ENCODE data around the gene THSD7B. TPM values are rescaled to one million over a fixed set of nuclear protein-coding genes. Genes with fewer than 3 reads are reported as not detected.

Gene THSD7B
- total RNA-seq, 1 donor from 2014 or later = 2.1 TPM

GRCh38 chr2:136863468-136863867, 98.1 kb downstream of the THSD7B start:
- H3K9ac ChIP-seq (ENCODE audit: low read depth in 1 of 3, low read length in 3 of 3) = no peak overlapping the region
- no peaks in the 10 kb centered on the region for H3K27me3 ChIP-seq (ENCODE audit: control insufficient read depth in 3 of 3, insufficient read depth in 3 of 3, low read length in 3 of 3)
- peaks cover 0 to 2% (median 0%) of the 10 kb centered on the region in 3 donors for H3K9me3 ChIP-seq (ENCODE audit: control insufficient read depth in 3 of 3, low read length in 3 of 3)
- H3K4me1 ChIP-seq (ENCODE audit: control insufficient read depth in 3 of 3, insufficient read depth in 3 of 3, low read length in 3 of 3) = no peaks in the 10 kb centered on the region
- H3K36me3 ChIP-seq (ENCODE audit: control insufficient read depth in 3 of 3, insufficient read depth in 3 of 3, low read length in 3 of 3) = no peaks in the 10 kb centered on the region
- no peak overlapping the region for H3K27ac ChIP-seq (ENCODE audit: low read depth, low read length)
- peak overlapping the region in 1 of 3 donors; percentile 19 for H3K4me3 ChIP-seq (ENCODE audit: low read length in 3 of 3)

GRCh38 chr2:136863874-136864273, 98.5 kb downstream of the THSD7B start:
- peaks cover 0 to 2% (median 0%) of the 10 kb centered on the region in 3 donors for H3K9me3 ChIP-seq (ENCODE audit: control insufficient read depth in 3 of 3, low read length in 3 of 3)
- H3K4me3 ChIP-seq (ENCODE audit: low read length in 3 of 3) = peak overlapping the region in 1 of 3 donors; percentile 19
- H3K36me3 ChIP-seq (ENCODE audit: control insufficient read depth in 3 of 3, insufficient read depth in 3 of 3, low read length in 3 of 3) = no peaks in the 10 kb centered on the region
- H3K4me1 ChIP-seq (ENCODE audit: control insufficient read depth in 3 of 3, insufficient read depth in 3 of 3, low read length in 3 of 3) = no peaks in the 10 kb centered on the region
- no peaks in the 10 kb centered on the region for H3K27me3 ChIP-seq (ENCODE audit: control insufficient read depth in 3 of 3, insufficient read depth in 3 of 3, low read length in 3 of 3)
- H3K9ac ChIP-seq (ENCODE audit: low read depth in 1 of 3, low read length in 3 of 3) = no peak overlapping the region
- H3K27ac ChIP-seq (ENCODE audit: low read depth, low read length) = no peak overlapping the region

- Histone ChIP-seq H3K36me3 (ENCODE audit: control insufficient read depth in 3 of 3, insufficient read depth in 3 of 3, low read length in 3 of 3) (no peaks in the 10 kb centered on the region), H3K27ac (ENCODE audit: low read depth, low read length) (no peak overlapping the region), H3K9me3 (ENCODE audit: control insufficient read depth in 3 of 3, low read length in 3 of 3) (no peaks in the 10 kb centered on the region), H3K4me3 (ENCODE audit: low read length in 3 of 3) (no peak overlapping the region), H3K4me1 (ENCODE audit: control insufficient read depth in 3 of 3, insufficient read depth in 3 of 3, low read length in 3 of 3) (no peaks in the 10 kb centered on the region), H3K9ac (ENCODE audit: low read depth in 1 of 3, low read length in 3 of 3) (no peak overlapping the region), H3K27me3 (ENCODE audit: control insufficient read depth in 3 of 3, insufficient read depth in 3 of 3, low read length in 3 of 3) (no peaks in the 10 kb centered on the region)
Measured at GRCh38 chr2:136871424-136871823, 106.1 kb downstream of the THSD7B start.

- Histone ChIP-seq H3K4me3 (ENCODE audit: low read length in 3 of 3) (no peak overlapping the region), H3K36me3 (ENCODE audit: control insufficient read depth in 3 of 3, insufficient read depth in 3 of 3, low read length in 3 of 3) (no peaks in the 10 kb centered on the region)
Measured at GRCh38 chr2:136874258-136874657, 108.9 kb downstream of the THSD7B start.

GRCh38 chr2:136891100-136891499, 125.8 kb downstream of the THSD7B start:
- H3K4me1 ChIP-seq (ENCODE audit: control insufficient read depth in 3 of 3, insufficient read depth in 3 of 3, low read length in 3 of 3) = no peaks in the 10 kb centered on the region
- no peak overlapping the region for H3K27ac ChIP-seq (ENCODE audit: low read depth, low read length)
- no peak overlapping the region for H3K9ac ChIP-seq (ENCODE audit: low read depth in 1 of 3, low read length in 3 of 3)
- H3K36me3 ChIP-seq (ENCODE audit: control insufficient read depth in 3 of 3, insufficient read depth in 3 of 3, low read length in 3 of 3) = no peaks in the 10 kb centered on the region
- H3K4me3 ChIP-seq (ENCODE audit: low read length in 3 of 3) = no peak overlapping the region
- no peaks in the 10 kb centered on the region for H3K27me3 ChIP-seq (ENCODE audit: control insufficient read depth in 3 of 3, insufficient read depth in 3 of 3, low read length in 3 of 3)
- H3K9me3 ChIP-seq (ENCODE audit: control insufficient read depth in 3 of 3, low read length in 3 of 3) = no peaks in the 10 kb centered on the region

More at GRCh38 chr2:136874258-136874657, 108.9 kb downstream of the THSD7B start:
- no peaks in the 10 kb centered on the region for H3K27me3 ChIP-seq (ENCODE audit: control insufficient read depth in 3 of 3, insufficient read depth in 3 of 3, low read length in 3 of 3)
- no peaks in the 10 kb centered on the region for H3K4me1 ChIP-seq (ENCODE audit: control insufficient read depth in 3 of 3, insufficient read depth in 3 of 3, low read length in 3 of 3)
- H3K9me3 ChIP-seq (ENCODE audit: control insufficient read depth in 3 of 3, low read length in 3 of 3) = no peaks in the 10 kb centered on the region
- no peak overlapping the region for H3K27ac ChIP-seq (ENCODE audit: low read depth, low read length)
- no peak overlapping the region for H3K9ac ChIP-seq (ENCODE audit: low read depth in 1 of 3, low read length in 3 of 3)

- no peaks in the 10 kb centered on the region for H3K9me3 ChIP-seq (ENCODE audit: control insufficient read depth in 3 of 3, low read length in 3 of 3)
- no peak overlapping the region for H3K9ac ChIP-seq (ENCODE audit: low read depth in 1 of 3, low read length in 3 of 3)
- H3K4me3 ChIP-seq (ENCODE audit: low read length in 3 of 3) = no peak overlapping the region
- H3K27me3 ChIP-seq (ENCODE audit: control insufficient read depth in 3 of 3, insufficient read depth in 3 of 3, low read length in 3 of 3) = no peaks in the 10 kb centered on the region
- H3K27ac ChIP-seq (ENCODE audit: low read depth, low read length) = no peak overlapping the region
- no peaks in the 10 kb centered on the region for H3K4me1 ChIP-seq (ENCODE audit: control insufficient read depth in 3 of 3, insufficient read depth in 3 of 3, low read length in 3 of 3)
- H3K36me3 ChIP-seq (ENCODE audit: control insufficient read depth in 3 of 3, insufficient read depth in 3 of 3, low read length in 3 of 3) = no peaks in the 10 kb centered on the region
Measured at GRCh38 chr2:136894007-136894634, 128.8 kb downstream of the THSD7B start.

GRCh38 chr2:136901732-136902131, 136.4 kb downstream of the THSD7B start:
- no peaks in the 10 kb centered on the region for H3K36me3 ChIP-seq (ENCODE audit: control insufficient read depth in 3 of 3, insufficient read depth in 3 of 3, low read length in 3 of 3)
- H3K4me1 ChIP-seq (ENCODE audit: control insufficient read depth in 3 of 3, insufficient read depth in 3 of 3, low read length in 3 of 3) = no peaks in the 10 kb centered on the region
- no peaks in the 10 kb centered on the region for H3K9me3 ChIP-seq (ENCODE audit: control insufficient read depth in 3 of 3, low read length in 3 of 3)
- H3K4me3 ChIP-seq (ENCODE audit: low read length in 3 of 3) = no peak overlapping the region
- no peak overlapping the region for H3K9ac ChIP-seq (ENCODE audit: low read depth in 1 of 3, low read length in 3 of 3)
- no peak overlapping the region for H3K27ac ChIP-seq (ENCODE audit: low read depth, low read length)
- H3K27me3 ChIP-seq (ENCODE audit: control insufficient read depth in 3 of 3, insufficient read depth in 3 of 3, low read length in 3 of 3) = no peaks in the 10 kb centered on the region

GRCh38 chr2:136905779-136906178, 140.4 kb downstream of the THSD7B start:
- no peaks in the 10 kb centered on the region for H3K27me3 ChIP-seq (ENCODE audit: control insufficient read depth in 3 of 3, insufficient read depth in 3 of 3, low read length in 3 of 3)
- no peak overlapping the region for H3K27ac ChIP-seq (ENCODE audit: low read depth, low read length)
- H3K36me3 ChIP-seq (ENCODE audit: control insufficient read depth in 3 of 3, insufficient read depth in 3 of 3, low read length in 3 of 3) = no peaks in the 10 kb centered on the region
- H3K9me3 ChIP-seq (ENCODE audit: control insufficient read depth in 3 of 3, low read length in 3 of 3) = no peaks in the 10 kb centered on the region
- no peak overlapping the region for H3K9ac ChIP-seq (ENCODE audit: low read depth in 1 of 3, low read length in 3 of 3)
- H3K4me1 ChIP-seq (ENCODE audit: control insufficient read depth in 3 of 3, insufficient read depth in 3 of 3, low read length in 3 of 3) = no peaks in the 10 kb centered on the region
- no peak overlapping the region for H3K4me3 ChIP-seq (ENCODE audit: low read length in 3 of 3)

GRCh38 chr2:136909777-136910176, 144.4 kb downstream of the THSD7B start:
- no peaks in the 10 kb centered on the region for H3K36me3 ChIP-seq (ENCODE audit: control insufficient read depth in 3 of 3, insufficient read depth in 3 of 3, low read length in 3 of 3)
- no peak overlapping the region for H3K27ac ChIP-seq (ENCODE audit: low read depth, low read length)
- no peaks in the 10 kb centered on the region for H3K9me3 ChIP-seq (ENCODE audit: control insufficient read depth in 3 of 3, low read length in 3 of 3)
- H3K27me3 ChIP-seq (ENCODE audit: control insufficient read depth in 3 of 3, insufficient read depth in 3 of 3, low read length in 3 of 3) = no peaks in the 10 kb centered on the region
- H3K9ac ChIP-seq (ENCODE audit: low read depth in 1 of 3, low read length in 3 of 3) = no peak overlapping the region
- H3K4me1 ChIP-seq (ENCODE audit: control insufficient read depth in 3 of 3, insufficient read depth in 3 of 3, low read length in 3 of 3) = no peaks in the 10 kb centered on the region
- no peak overlapping the region for H3K4me3 ChIP-seq (ENCODE audit: low read length in 3 of 3)

GRCh38 chr2:136916131-136916530, 150.8 kb downstream of the THSD7B start:
- H3K9ac ChIP-seq (ENCODE audit: low read depth in 1 of 3, low read length in 3 of 3) = no peak overlapping the region
- H3K27ac ChIP-seq (ENCODE audit: low read depth, low read length) = no peak overlapping the region

More at GRCh38 chr2:136916131-136916530, 150.8 kb downstream of the THSD7B start:
- H3K36me3 ChIP-seq (ENCODE audit: control insufficient read depth in 3 of 3, insufficient read depth in 3 of 3, low read length in 3 of 3) = no peaks in the 10 kb centered on the region
- peaks cover 0 to 5% (median 2%) of the 10 kb centered on the region in 3 donors for H3K9me3 ChIP-seq (ENCODE audit: control insufficient read depth in 3 of 3, low read length in 3 of 3)
- no peaks in the 10 kb centered on the region for H3K27me3 ChIP-seq (ENCODE audit: control insufficient read depth in 3 of 3, insufficient read depth in 3 of 3, low read length in 3 of 3)
- no peaks in the 10 kb centered on the region for H3K4me1 ChIP-seq (ENCODE audit: control insufficient read depth in 3 of 3, insufficient read depth in 3 of 3, low read length in 3 of 3)
- H3K4me3 ChIP-seq (ENCODE audit: low read length in 3 of 3) = no peak overlapping the region
